ENCODE measurements around the gene CDCA4. TPM values are rescaled to one million over a fixed set of nuclear protein-coding genes. Genes with fewer than 3 reads are reported as not detected.

Gene CDCA4
- 10 to 100 TPM; 46.6 to 65.1 TPM for total RNA-seq
- 52.4 TPM for polyA plus RNA-seq (2013, experiment 1 of 2)
- polyA plus RNA-seq (2013, experiment 2 of 2), result 53.2 TPM
- long read RNA-seq, experiment 1, transcript CDCA4-201 (2 exons, 2,513 nt), result major isoform, 33 of 45 reads
- long read RNA-seq, experiment 1, partial matches to known transcripts, result 11 of 45 reads
- long read RNA-seq, experiment 1, other reads (novel, unspliced or antisense), result 1 of 45 reads
- long read RNA-seq, experiment 2, transcript CDCA4-201 (2 exons, 2,513 nt), result major isoform, 106 of 114 reads
- long read RNA-seq, experiment 2, partial matches to known transcripts, result 0 of 114 reads
- long read RNA-seq, experiment 2, other reads (novel, unspliced or antisense), result 8 of 114 reads
- long read RNA-seq, experiment 3, transcript CDCA4-201 (2 exons, 2,513 nt), result major isoform, 370 of 383 reads
- long read RNA-seq, experiment 3, partial matches to known transcripts, result 1 of 383 reads
- long read RNA-seq, experiment 3, other reads (novel, unspliced or antisense), result 11 of 383 reads
- long read RNA-seq, experiment 4, transcript CDCA4-201 (2 exons, 2,513 nt), result major isoform, 72 of 74 reads
- long read RNA-seq, experiment 4, partial matches to known transcripts, result 0 of 74 reads
- long read RNA-seq, experiment 4, other reads (novel, unspliced or antisense), result 2 of 74 reads

- Mint-ChIP-seq H3K4me3 (peak within 1 kb of the TSS; percentile 93), H3K4me1 (peaks cover 35% of the 10 kb centered on the region), H3K36me3 (ENCODE audit: low read depth) (peaks cover 20% of the 10 kb centered on the region), H3K27me3 (ENCODE audit: insufficient read depth) (peaks cover 4% of the 10 kb centered on the region), H3K27ac (peak within 1 kb of the TSS; percentile 84), H3K9me3 (no peaks in the 10 kb centered on the region)
- DNase-seq, result peak; percentile 99
- Histone ChIP-seq H3K9ac (ENCODE audit: extremely low read depth, low read length, poor library complexity, severe bottlenecking) (peak within 1 kb of the TSS; percentile 79), H3K9me3 (ENCODE audit: control insufficient read depth, low read length) (no peaks in the 10 kb centered on the region), H3K36me3 (ENCODE audit: control insufficient read depth, insufficient read depth, low read length) (peaks cover 15% of the 10 kb centered on the region), H3K27ac (ENCODE audit: low read depth, low read length) (peak within 1 kb of the TSS; percentile 92), H3K27me3 (ENCODE audit: control insufficient read depth, insufficient read depth, low read length, poor library complexity, severe bottlenecking) (no peaks in the 10 kb centered on the region), H3K4me3 (ENCODE audit: low read length) (peak within 1 kb of the TSS; percentile 95), H3K4me1 (ENCODE audit: control insufficient read depth, insufficient read depth, low read length) (peaks cover 5% of the 10 kb centered on the region)
- no peak for TF ChIP-seq CTCF (conservative IDR thresholded peaks at IDR 0.05)
- WGBS, 2 experiments (ENCODE audit: insufficient coverage in 1 of 2, insufficient read length in 1 of 2), result 0% methylated on average over 34 to 115 of the region's 115 CpGs
These were observed at the start of gene CDCA4 for GRCh38 chr14:105020815-105021655. Gene CDCA4, minus strand, starts transcription at chr14:105021083. Its CDS starts 9,154 bp downstream, at chr14:105011929.

DNA sequence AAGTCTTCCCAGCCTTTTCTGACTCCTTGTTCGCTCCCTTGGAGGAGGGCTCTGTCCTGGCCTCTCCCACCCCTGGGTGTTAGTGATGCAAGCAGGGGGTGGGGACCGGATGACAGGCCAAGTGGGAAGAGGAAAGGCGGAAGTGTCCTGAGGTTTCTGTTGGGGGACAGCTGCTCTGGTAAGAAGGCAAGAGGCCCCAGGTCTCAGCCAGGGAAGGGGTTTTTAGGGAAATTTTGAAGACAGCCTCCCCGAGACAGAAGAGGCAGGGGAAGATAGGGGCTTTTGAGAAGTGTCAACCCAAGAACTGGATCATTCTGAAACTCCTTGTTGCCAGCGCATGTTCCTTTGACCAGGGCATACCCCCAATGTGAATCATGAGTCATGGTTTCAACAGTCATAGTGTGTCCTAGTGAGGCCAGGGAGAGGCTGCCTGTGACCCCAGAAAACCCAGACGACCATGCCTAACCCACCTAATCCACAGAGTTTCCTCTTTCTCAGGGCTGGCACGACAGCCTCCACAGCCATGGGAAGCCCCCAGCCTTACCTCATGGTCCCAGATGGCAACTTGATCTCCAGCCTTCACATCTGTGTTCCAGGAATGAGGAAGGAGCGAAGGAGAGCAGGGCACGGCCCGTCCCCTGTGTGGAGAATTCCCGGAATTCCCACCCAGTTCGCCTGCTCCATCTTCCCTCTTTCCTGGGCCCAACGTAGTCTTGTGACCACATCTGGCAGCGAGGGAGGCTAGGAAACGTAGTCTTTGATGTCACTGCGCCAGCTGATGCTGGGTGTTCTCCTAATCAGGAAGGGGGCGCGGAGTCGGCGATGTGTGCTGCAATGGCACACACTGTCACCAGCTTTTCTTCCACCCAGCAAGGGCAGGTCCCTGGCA lies 49.2 kb upstream of the CDCA4 start:
- Mint-ChIP-seq H3K27me3 (ENCODE audit: insufficient read depth) (peaks cover 11% of the 10 kb centered on the region), H3K4me1 (no peaks in the 10 kb centered on the region), H3K36me3 (ENCODE audit: low read depth) (no peaks in the 10 kb centered on the region), H3K4me3 (no peak overlapping the region), H3K27ac (no peak overlapping the region), H3K9me3 (no peaks in the 10 kb centered on the region)
- whole genome bisulfite sequencing, 2 experiments (ENCODE audit: insufficient coverage in 1 of 2, insufficient read length in 1 of 2), result 88 to 93% methylated on average over 14 to 20 of the region's 20 CpGs
- H3K36me3 ChIP-seq (ENCODE audit: control insufficient read depth, insufficient read depth, low read length), result no peaks in the 10 kb centered on the region
- H3K4me1 ChIP-seq (ENCODE audit: control insufficient read depth, insufficient read depth, low read length), result no peaks in the 10 kb centered on the region
- TF ChIP-seq CTCF (conservative IDR thresholded peaks at IDR 0.05), result no peak
- no peaks in the 10 kb centered on the region for H3K9me3 ChIP-seq (ENCODE audit: control insufficient read depth, low read length)
- H3K9ac ChIP-seq (ENCODE audit: extremely low read depth, low read length, poor library complexity, severe bottlenecking), result no peak overlapping the region
- H3K27me3 ChIP-seq (ENCODE audit: control insufficient read depth, insufficient read depth, low read length, poor library complexity, severe bottlenecking), result no peaks in the 10 kb centered on the region
- peak; percentile 39 for DNase-seq
- no peak overlapping the region for H3K27ac ChIP-seq (ENCODE audit: low read depth, low read length)
- H3K4me3 ChIP-seq (ENCODE audit: low read length), result no peak overlapping the region

Measured in endodermal cell (in vitro differentiated cells).